MM.1S (cell line): Measurements from ENCODE around the gene L3MBTL4.

Experiments
- DNase-seq: peaks from one replicate; pipeline ENCODE4 v3.0.0-alpha.2; 2015
- H2AFZ ChIP-seq: fragments of 300-600 bp; sonication (generic); 2 replicates; pipeline ENCODE4 v1.6.0; 2016; ENCODE audit warnings: antibody characterized with exemption, low read length
- H3F3A ChIP-seq: fragments of 300-600 bp; sonication (generic); 2 replicates; pipeline ENCODE4 v1.6.1; 2016; ENCODE audit warnings: mild to moderate bottlenecking, antibody characterized with exemption, low read length, moderate library complexity, mixed read lengths; ENCODE audit not compliant: insufficient read depth
- H3K27ac ChIP-seq: fragments of 300-600 bp; sonication (generic); 2 replicates; pipeline ENCODE4 v1.5.1; 2016; ENCODE audit warnings: mild to moderate bottlenecking, low read length
- H3K27me3 ChIP-seq: fragments of 300-600 bp; sonication (generic); replicated peaks from 2 replicates; pipeline ENCODE4 v1.6.0; 2016; ENCODE audit warnings: low read length; ENCODE audit not compliant: insufficient read depth
- H3K36me3 ChIP-seq: fragments of 300-600 bp; sonication (generic); replicated peaks from 2 replicates; pipeline ENCODE4 v1.6.1; 2016; ENCODE audit warnings: mild to moderate bottlenecking, low read length, mixed read lengths; ENCODE audit not compliant: insufficient read depth
- H3K4me1 ChIP-seq: fragments of 300-600 bp; sonication (generic); 2 replicates; pipeline ENCODE4 v1.6.1; 2016; ENCODE audit warnings: low read length, mixed read lengths
- H3K4me2 ChIP-seq: fragments of 300-600 bp; sonication (generic); 2 replicates; pipeline ENCODE4 v1.6.0; 2016; ENCODE audit warnings: low read depth, low read length
- H3K4me3 ChIP-seq: fragments of 300-600 bp; sonication (generic); 2 replicates; pipeline ENCODE4 v1.5.1; 2016; ENCODE audit warnings: low read length, mixed read lengths
- H3K79me2 ChIP-seq: fragments of 300-600 bp; sonication (generic); 2 replicates; pipeline ENCODE4 v1.6.1; 2016; ENCODE audit warnings: mixed run types, low read length, mixed read lengths
- H3K9ac ChIP-seq: fragments of 300-600 bp; sonication (generic); 2 replicates; pipeline ENCODE4 v1.6.1; 2016; ENCODE audit warnings: low read length, mixed read lengths
- H3K9me2 ChIP-seq: fragments of 300-600 bp; sonication (generic); replicated peaks from 2 replicates; pipeline ENCODE4 v1.6.1; 2016; ENCODE audit warnings: mild to moderate bottlenecking, low read length, mixed read lengths; ENCODE audit not compliant: insufficient read depth
- H3K9me3 ChIP-seq: fragments of 300-600 bp; sonication (generic); replicated peaks from 2 replicates; pipeline ENCODE4 v1.6.1; 2016; ENCODE audit warnings: mild to moderate bottlenecking, low read length, mixed read lengths; ENCODE audit not compliant: insufficient read depth
- H4K20me1 ChIP-seq: fragments of 300-600 bp; sonication (generic); 2 replicates; pipeline ENCODE4 v1.6.1; 2016; ENCODE audit warnings: mild to moderate bottlenecking, low read length, moderate library complexity, mixed read lengths; ENCODE audit not compliant: insufficient read depth
- EZH2 ChIP-seq: fragments of 300-600 bp; sonication (generic); optimal IDR thresholded peaks from 2 replicates; pipeline ENCODE3; 2017; ENCODE audit warnings: low read depth, mild to moderate bottlenecking, antibody characterized with exemption, low read length, mixed read lengths
- EZH2phosphoT487 ChIP-seq: fragments of 300-600 bp; sonication (generic); IDR thresholded peaks from 2 replicates; pipeline ENCODE4 v1.6.1; 2018; ENCODE audit warnings: antibody characterized with exemption, low read length
- TF ChIP-seq, protein P1 (sequence below): fragments of 300-600 bp; sonication (generic); IDR thresholded peaks from 2 replicates; pipeline ENCODE4 v1.5.1; 2016; ENCODE audit warnings: antibody characterized with exemption, low read length, mixed read lengths

The L3MBTL4 gene

DNA sequence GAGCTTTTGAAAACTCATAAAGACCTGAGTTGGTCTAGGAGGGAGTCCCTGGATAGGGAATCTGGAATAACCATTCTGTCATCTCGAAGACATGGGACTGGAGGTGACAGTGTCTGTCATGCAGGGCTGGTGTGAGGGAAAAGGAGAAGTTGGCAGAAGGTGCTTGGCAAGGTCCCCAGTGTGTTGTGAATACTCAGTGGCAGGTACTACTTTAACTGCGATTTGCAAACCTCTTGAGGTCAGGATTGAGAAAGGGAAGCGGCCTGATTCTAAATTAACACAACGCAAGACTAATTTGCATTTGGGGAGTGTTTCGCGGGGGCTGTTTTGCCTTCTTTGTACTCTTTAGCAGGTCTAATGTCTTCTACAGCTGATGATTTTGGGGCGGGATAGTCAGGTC lies 442.4 kb downstream of the L3MBTL4 start:
- peaks cover 23% of the 10 kb centered on the region for H3K4me1 ChIP-seq
- no peaks in the 10 kb centered on the region for H3K9me3 ChIP-seq
- H3K9me2 ChIP-seq = no peaks in the 10 kb centered on the region
- H3K4me3 ChIP-seq = no peak overlapping the region
- peaks cover 6% of the 10 kb centered on the region; the same call in 1 of the 2 replicates for H3F3A ChIP-seq
- no peaks in the 10 kb centered on the region for H3K27me3 ChIP-seq
- H4K20me1 ChIP-seq = no peaks in the 10 kb centered on the region
- no peak overlapping the region for H3K4me2 ChIP-seq
- no peaks in the 10 kb centered on the region for H3K79me2 ChIP-seq
- no peak overlapping the region for H2AFZ ChIP-seq
- no peaks in the 10 kb centered on the region for H3K36me3 ChIP-seq
- no peak overlapping the region for H3K27ac ChIP-seq
- H3K9ac ChIP-seq = no peak overlapping the region
- DNase-seq = no peak
- TF ChIP-seq, protein P1, sequence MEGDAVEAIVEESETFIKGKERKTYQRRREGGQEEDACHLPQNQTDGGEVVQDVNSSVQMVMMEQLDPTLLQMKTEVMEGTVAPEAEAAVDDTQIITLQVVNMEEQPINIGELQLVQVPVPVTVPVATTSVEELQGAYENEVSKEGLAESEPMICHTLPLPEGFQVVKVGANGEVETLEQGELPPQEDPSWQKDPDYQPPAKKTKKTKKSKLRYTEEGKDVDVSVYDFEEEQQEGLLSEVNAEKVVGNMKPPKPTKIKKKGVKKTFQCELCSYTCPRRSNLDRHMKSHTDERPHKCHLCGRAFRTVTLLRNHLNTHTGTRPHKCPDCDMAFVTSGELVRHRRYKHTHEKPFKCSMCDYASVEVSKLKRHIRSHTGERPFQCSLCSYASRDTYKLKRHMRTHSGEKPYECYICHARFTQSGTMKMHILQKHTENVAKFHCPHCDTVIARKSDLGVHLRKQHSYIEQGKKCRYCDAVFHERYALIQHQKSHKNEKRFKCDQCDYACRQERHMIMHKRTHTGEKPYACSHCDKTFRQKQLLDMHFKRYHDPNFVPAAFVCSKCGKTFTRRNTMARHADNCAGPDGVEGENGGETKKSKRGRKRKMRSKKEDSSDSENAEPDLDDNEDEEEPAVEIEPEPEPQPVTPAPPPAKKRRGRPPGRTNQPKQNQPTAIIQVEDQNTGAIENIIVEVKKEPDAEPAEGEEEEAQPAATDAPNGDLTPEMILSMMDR = no peak
- no peak for TF ChIP-seq EZH2
- no peak for TF ChIP-seq EZH2phosphoT487

DNA sequence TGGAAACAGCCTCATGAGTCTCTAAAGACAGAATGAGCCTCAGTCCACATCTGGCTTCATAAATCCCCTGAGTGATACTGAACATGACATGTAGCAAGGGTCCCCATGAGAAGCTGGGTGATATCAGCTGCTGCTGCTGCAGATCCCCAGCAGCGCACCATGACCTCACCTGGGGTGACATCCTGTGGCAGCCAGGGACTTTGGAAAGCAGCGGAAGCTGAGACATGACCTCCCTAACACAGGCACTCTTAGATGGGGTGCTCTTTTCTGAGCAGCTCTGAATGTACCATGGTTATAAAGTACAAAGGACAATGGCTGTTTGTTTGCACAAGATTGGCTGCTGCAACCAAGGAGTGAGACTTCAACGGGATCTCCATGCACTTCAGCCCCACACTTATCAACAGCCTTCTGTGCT lies 444.7 kb downstream of the L3MBTL4 start:
- no peaks in the 10 kb centered on the region for H4K20me1 ChIP-seq
- no peaks in the 10 kb centered on the region for H3K9me2 ChIP-seq
- H3K9me3 ChIP-seq = no peaks in the 10 kb centered on the region

DNA sequence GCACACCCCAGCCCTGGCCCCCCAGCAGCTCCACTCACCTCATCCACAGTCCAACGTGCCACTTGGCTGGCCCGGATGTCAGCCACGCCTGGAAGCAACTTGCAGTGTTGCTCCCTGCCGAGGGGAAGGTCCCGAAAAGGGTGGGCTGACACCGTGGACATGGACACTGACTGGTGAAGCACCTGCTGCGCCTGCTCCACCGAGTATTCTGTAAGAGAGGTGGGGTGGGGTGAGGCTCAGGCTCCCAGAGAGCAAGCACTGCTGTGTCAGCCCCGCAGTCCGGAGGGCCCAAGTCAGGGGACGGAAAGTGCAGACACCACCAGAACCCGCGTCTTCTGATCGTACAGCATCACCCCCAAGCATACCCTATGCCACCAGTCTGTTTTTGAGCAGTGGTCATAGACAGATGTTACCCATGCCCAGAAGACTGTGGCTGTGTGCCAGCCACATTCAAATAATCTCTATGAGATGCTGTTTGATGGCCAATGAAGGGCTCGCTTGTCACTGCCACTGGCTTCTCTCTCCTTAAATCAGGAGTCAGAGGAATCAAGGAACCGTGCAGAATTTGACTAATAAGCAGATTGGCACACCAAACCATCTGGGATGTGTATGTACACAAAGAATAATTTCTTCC lies 445.2 kb downstream of the L3MBTL4 start:
- no peak overlapping the region for H3K9ac ChIP-seq
- no peaks in the 10 kb centered on the region for H3F3A ChIP-seq
- no peak overlapping the region for H3K4me3 ChIP-seq
- no peak overlapping the region for H3K4me2 ChIP-seq
- TF ChIP-seq, protein P1 = no peak
- TF ChIP-seq EZH2phosphoT487 = no peak
- H3K4me1 ChIP-seq = 0 out of 2 replicates have a peak, but pooled peaks cover 3% of the 10 kb centered on the region
- no peaks in the 10 kb centered on the region for H3K27me3 ChIP-seq
- DNase-seq = no peak
- no peak overlapping the region for H3K27ac ChIP-seq
- H3K79me2 ChIP-seq = no peaks in the 10 kb centered on the region
- no peaks in the 10 kb centered on the region for H3K9me2 ChIP-seq
- H4K20me1 ChIP-seq = no peaks in the 10 kb centered on the region
- no peaks in the 10 kb centered on the region for H3K9me3 ChIP-seq
- H2AFZ ChIP-seq = no peak overlapping the region
- no peaks in the 10 kb centered on the region for H3K36me3 ChIP-seq

More for the DNA sequence above, 444.7 kb downstream of the L3MBTL4 start:
- Histone ChIP-seq H3K27me3 (no peaks in the 10 kb centered on the region), H3K4me2 (no peak overlapping the region), H3K79me2 (no peaks in the 10 kb centered on the region), H3K4me3 (no peak overlapping the region), H3K4me1 (peaks cover 8% of the 10 kb centered on the region; the same call in 1 of the 2 replicates), H3K36me3 (no peaks in the 10 kb centered on the region), H3K9ac (no peak overlapping the region), H3K27ac (no peak overlapping the region), H3F3A (peaks cover under 1% of the 10 kb centered on the region; the same call in 1 of the 2 replicates), H2AFZ (no peak overlapping the region)
- no peak for DNase-seq
- TF ChIP-seq EZH2 (no peak), EZH2phosphoT487 (no peak)
- TF ChIP-seq, protein P1 = no peak
